ENCODE measurements around the gene MAGI2. TPM values are rescaled to one million over a fixed set of nuclear protein-coding genes. Genes with fewer than 3 reads are reported as not detected.

Gene MAGI2
- total RNA-seq, 2 donors from 2014 or later, result 18.3 to 31.8 TPM

GRCh38 chr7:78083476-78084120, 1369.9 kb downstream of the MAGI2 start:
- Histone ChIP-seq H3K9me3 (no peaks in the 10 kb centered on the region), H3K36me3 (no peaks in the 10 kb centered on the region), H3K4me1 (ENCODE audit: control insufficient read depth in 1 of 2, low read depth in 2 of 2) (no peaks in the 10 kb centered on the region), H3K27me3 (replicated peaks; ENCODE audit: insufficient read depth) (no peaks in the 10 kb centered on the region), H3K4me3 (no peak overlapping the region), H3K27ac (no peak overlapping the region)
- no peak for DNase-seq (ENCODE audit: low spot score)
- ATAC-seq (ENCODE audit: insufficient number of reproducible peaks, low FRiP score, low read depth), result no peak
- TF ChIP-seq CTCF (IDR thresholded peaks at IDR 0.05), result no peak

- H3K36me3 ChIP-seq, result no peaks in the 10 kb centered on the region
- no peaks in the 10 kb centered on the region for H3K9me3 ChIP-seq
- H3K27me3 ChIP-seq (replicated peaks; ENCODE audit: insufficient read depth), result no peaks in the 10 kb centered on the region
- no peak for DNase-seq (ENCODE audit: low spot score)
- TF ChIP-seq CTCF (IDR thresholded peaks at IDR 0.05), result no peak
- H3K27ac ChIP-seq, result no peak overlapping the region
- no peak overlapping the region for H3K4me3 ChIP-seq
- ATAC-seq (ENCODE audit: insufficient number of reproducible peaks, low FRiP score, low read depth), result no peak
- no peaks in the 10 kb centered on the region for H3K4me1 ChIP-seq (ENCODE audit: control insufficient read depth in 1 of 2, low read depth in 2 of 2)
Measured at GRCh38 chr7:78082556-78082955, 1370.9 kb downstream of the MAGI2 start.

DNA sequence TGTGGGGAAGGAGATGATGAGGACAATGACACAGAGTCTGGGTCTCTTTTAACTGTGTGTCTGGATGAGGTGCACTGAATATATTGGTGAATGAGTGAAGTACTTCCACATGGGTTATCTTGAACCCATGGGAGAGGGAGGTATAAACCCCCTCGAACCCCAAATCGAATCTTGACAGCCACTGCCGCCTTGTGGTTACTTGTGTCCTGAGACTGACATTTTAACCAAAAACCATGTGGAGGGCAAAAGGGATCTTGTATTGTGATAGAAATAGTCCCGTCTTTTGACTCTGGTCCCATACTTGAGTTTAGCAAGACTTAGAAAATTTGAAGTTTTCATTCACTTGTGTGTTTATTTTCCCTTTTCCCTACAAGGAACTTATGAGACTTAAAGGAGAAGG, 1371.6 kb downstream of the MAGI2 start:
- H3K27me3 ChIP-seq (replicated peaks; ENCODE audit: insufficient read depth), result no peaks in the 10 kb centered on the region
- TF ChIP-seq CTCF (IDR thresholded peaks at IDR 0.05), result no peak

GRCh38 chr7:78081344-78081743, 1372.1 kb downstream of the MAGI2 start:
- no peak overlapping the region for H3K27ac ChIP-seq
- H3K4me1 ChIP-seq (ENCODE audit: control insufficient read depth in 1 of 2, low read depth in 2 of 2), result no peaks in the 10 kb centered on the region
- DNase-seq (ENCODE audit: low spot score) (no peak), ATAC-seq (ENCODE audit: insufficient number of reproducible peaks, low FRiP score, low read depth) (no peak)
- H3K27me3 ChIP-seq (replicated peaks; ENCODE audit: insufficient read depth), result no peaks in the 10 kb centered on the region
- no peak for TF ChIP-seq CTCF (IDR thresholded peaks at IDR 0.05)
- no peaks in the 10 kb centered on the region for H3K9me3 ChIP-seq
- H3K4me3 ChIP-seq, result no peak overlapping the region
- H3K36me3 ChIP-seq, result no peaks in the 10 kb centered on the region

More for the DNA sequence above, 1371.6 kb downstream of the MAGI2 start:
- ATAC-seq (ENCODE audit: insufficient number of reproducible peaks, low FRiP score, low read depth) (no peak), DNase-seq (ENCODE audit: low spot score) (no peak)
- Histone ChIP-seq H3K36me3 (no peaks in the 10 kb centered on the region), H3K27ac (no peak overlapping the region), H3K9me3 (no peaks in the 10 kb centered on the region), H3K4me1 (ENCODE audit: control insufficient read depth in 1 of 2, low read depth in 2 of 2) (no peaks in the 10 kb centered on the region), H3K4me3 (no peak overlapping the region)

GRCh38 chr7:78080811-78081210, 1372.7 kb downstream of the MAGI2 start:
- Histone ChIP-seq H3K4me3 (no peak overlapping the region), H3K36me3 (no peaks in the 10 kb centered on the region), H3K27me3 (replicated peaks; ENCODE audit: insufficient read depth) (no peaks in the 10 kb centered on the region), H3K27ac (no peak overlapping the region), H3K9me3 (no peaks in the 10 kb centered on the region), H3K4me1 (ENCODE audit: control insufficient read depth in 1 of 2, low read depth in 2 of 2) (no peaks in the 10 kb centered on the region)
- DNase-seq (ENCODE audit: low spot score) (no peak), ATAC-seq (ENCODE audit: insufficient number of reproducible peaks, low FRiP score, low read depth) (no peak)
- TF ChIP-seq CTCF (IDR thresholded peaks at IDR 0.05), result no peak
